Prostate gland (tissue), 2 donors: ENCODE measurements around the gene SLC12A8.

Experiments used
- POLR2A ChIP-seq: fragments of 450-650 bp; IDR thresholded peaks from one replicate; pipeline ENCODE4 v1.6.1; 2016; ENCODE audit warnings: antibody characterized with exemption, mild to moderate bottlenecking
- POLR2AphosphoS5 ChIP-seq: sonication (generic); formaldehyde crosslinking; IDR thresholded peaks from one replicate; pipeline ENCODE4 v1.6.1; 2017; ENCODE audit warnings: antibody characterized with exemption
- TF ChIP-seq, protein P1 (sequence below), 4 experiments: fragments of 200-600 bp in 2 of 4; fragments of 450-650 bp in 2 of 4; sonication (generic) in 2 of 4; IDR thresholded peaks; 1 replicate in 3 of 4; 2 replicates in 1 of 4; pipeline ENCODE4 v1.5.1; 2016 to 2019; ENCODE audit warnings: antibody characterized with exemption in 4 of 4, mild to moderate bottlenecking in 2 of 4, moderate library complexity in 2 of 4

DNA sequence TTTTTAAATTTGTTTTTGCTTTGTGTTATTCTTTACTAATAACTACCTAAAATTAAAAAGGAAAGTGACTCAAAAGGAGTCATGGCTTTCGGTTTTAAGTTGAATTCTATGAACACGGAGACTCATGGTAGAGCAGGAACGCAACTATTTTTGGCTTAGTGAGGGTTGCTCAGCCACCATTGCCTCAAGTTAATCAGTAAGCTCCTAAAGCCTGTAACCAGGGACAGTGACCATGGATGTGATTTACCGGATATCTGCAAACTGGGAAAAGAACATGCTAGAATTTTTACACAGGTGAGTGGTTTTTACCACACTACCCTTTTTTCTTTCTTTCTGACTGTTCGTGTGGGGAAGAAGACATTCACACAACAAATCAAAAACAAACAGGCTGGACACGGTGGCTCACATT lies 11.8 kb downstream of the SLC12A8 start:
- no peak for TF ChIP-seq POLR2AphosphoS5
- TF ChIP-seq, protein P1, sequence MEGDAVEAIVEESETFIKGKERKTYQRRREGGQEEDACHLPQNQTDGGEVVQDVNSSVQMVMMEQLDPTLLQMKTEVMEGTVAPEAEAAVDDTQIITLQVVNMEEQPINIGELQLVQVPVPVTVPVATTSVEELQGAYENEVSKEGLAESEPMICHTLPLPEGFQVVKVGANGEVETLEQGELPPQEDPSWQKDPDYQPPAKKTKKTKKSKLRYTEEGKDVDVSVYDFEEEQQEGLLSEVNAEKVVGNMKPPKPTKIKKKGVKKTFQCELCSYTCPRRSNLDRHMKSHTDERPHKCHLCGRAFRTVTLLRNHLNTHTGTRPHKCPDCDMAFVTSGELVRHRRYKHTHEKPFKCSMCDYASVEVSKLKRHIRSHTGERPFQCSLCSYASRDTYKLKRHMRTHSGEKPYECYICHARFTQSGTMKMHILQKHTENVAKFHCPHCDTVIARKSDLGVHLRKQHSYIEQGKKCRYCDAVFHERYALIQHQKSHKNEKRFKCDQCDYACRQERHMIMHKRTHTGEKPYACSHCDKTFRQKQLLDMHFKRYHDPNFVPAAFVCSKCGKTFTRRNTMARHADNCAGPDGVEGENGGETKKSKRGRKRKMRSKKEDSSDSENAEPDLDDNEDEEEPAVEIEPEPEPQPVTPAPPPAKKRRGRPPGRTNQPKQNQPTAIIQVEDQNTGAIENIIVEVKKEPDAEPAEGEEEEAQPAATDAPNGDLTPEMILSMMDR (IDR thresholded peaks at IDR 0.05) = no peak
- TF ChIP-seq POLR2A = no peak
